NCI-H1436 (cell line): ENCODE results near the gene CD19.
"Not testable (repeated sequence)": the region's sequence is repeated elsewhere in the genome, so short reads cannot be mapped to it uniquely, and the experiment has no call there.

Experiments
- DNase-seq: peaks from one replicate; lab custom pipeline; 2025; lab: John Stamatoyannopoulos, UW

CD19 gene

GRCh38 chr16:28936784-28937155, 5.0 kb downstream of the CD19 start:
- DNase-seq, result no peak

GRCh38 chr16:28937222-28937876, 5.6 kb downstream of the CD19 start:
- DNase-seq, result no peak

GRCh38 chr16:28938721-28939120, 7.0 kb downstream of the CD19 start:
- DNase-seq, result no peak

- not testable (repeated sequence) for DNase-seq
Observed at GRCh38 chr16:28939825-28940224, 8.1 kb downstream of the CD19 start.

GRCh38 chr16:28943281-28943680, 11.5 kb downstream of the CD19 start:
- no peak for DNase-seq

- DNase-seq, result no peak
Observed at GRCh38 chr16:28946681-28947080, 14.9 kb downstream of the CD19 start.

- DNase-seq, result peak; percentile 99
Observed at GRCh38 chr16:28950648-28951409, 19.1 kb downstream of the CD19 start, which contains the start of gene NFATC2IP. Gene NFATC2IP, plus strand, starts transcription at chr16:28950937. Its CDS starts 75 bp downstream, at chr16:28951012.

- no peak for DNase-seq
Observed at GRCh38 chr16:28951410-28951943, 19.7 kb downstream of the CD19 start.

GRCh38 chr16:28958216-28958615, 26.4 kb downstream of the CD19 start:
- DNase-seq, result no peak

- no peak for DNase-seq
Observed at GRCh38 chr16:28958836-28959235, 27.1 kb downstream of the CD19 start.

GRCh38 chr16:28964072-28964471, 32.3 kb downstream of the CD19 start:
- DNase-seq, result no peak

- DNase-seq, result no peak
Observed at GRCh38 chr16:28964496-28964895, 32.7 kb downstream of the CD19 start.

- DNase-seq, result no peak
Observed at GRCh38 chr16:28967156-28967555, 35.4 kb downstream of the CD19 start.

GRCh38 chr16:28969696-28970095, 37.9 kb downstream of the CD19 start:
- not testable (repeated sequence) for DNase-seq

- DNase-seq, result peak; percentile 29
Observed at GRCh38 chr16:28974007-28974436, 42.3 kb downstream of the CD19 start.

- peak; percentile 91 for DNase-seq
Observed at GRCh38 chr16:28974437-28975157, 42.8 kb downstream of the CD19 start, which contains the start of gene SPNS1. Gene SPNS1, plus strand, starts transcription at chr16:28974778. Its CDS starts 374 bp downstream, at chr16:28975152.

GRCh38 chr16:28975158-28975599, 43.4 kb downstream of the CD19 start:
- DNase-seq, result no peak

GRCh38 chr16:28977703-28978662, 46.2 kb downstream of the CD19 start:
- peak; percentile 0 for DNase-seq

- DNase-seq, result not testable (repeated sequence)
Observed at GRCh38 chr16:28980330-28980729, 48.6 kb downstream of the CD19 start.

- DNase-seq, result no peak
Observed at GRCh38 chr16:28980929-28981328, 49.2 kb downstream of the CD19 start.

- DNase-seq, result no peak
Observed at GRCh38 chr16:28981517-28981916, 49.7 kb downstream of the CD19 start.
